ENCODE results near the gene SRD5A2. TPM values are rescaled to one million over a fixed set of nuclear protein-coding genes. Genes with fewer than 3 reads are reported as not detected.

SRD5A2 gene
- total RNA-seq, 2 experiments from 2014 or later: not detected

DNA sequence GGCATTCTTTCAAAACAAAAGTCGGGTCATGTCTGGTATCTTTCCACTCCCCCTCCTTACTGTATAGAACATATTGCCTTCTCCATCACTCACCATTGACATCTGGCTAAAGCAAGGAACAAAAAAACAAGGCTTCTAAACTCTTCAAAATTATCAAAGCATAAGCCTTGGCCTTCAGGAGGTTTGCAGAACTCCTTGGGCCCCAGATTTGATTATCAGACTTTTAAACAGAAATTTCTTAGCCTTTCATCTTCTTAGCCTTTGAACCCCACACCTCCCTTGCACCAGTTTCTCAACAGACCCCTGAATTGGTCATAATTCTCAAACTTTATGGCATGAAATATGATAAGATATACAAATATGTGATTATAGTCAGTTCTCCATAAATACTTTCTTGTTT, 106.4 kb downstream of the SRD5A2 start:
- no peaks in the 10 kb centered on the region for H3K4me1 Mint-ChIP-seq
- H3K27me3 Mint-ChIP-seq: peaks cover 13% of the 10 kb centered on the region
- H3K36me3 Mint-ChIP-seq: no peaks in the 10 kb centered on the region
- POLR2A ChIA-PET: no interaction called here
- ATAC-seq (ENCODE audit: low read depth) (no peak), DNase-seq (no peak)
- H3K9me3 Mint-ChIP-seq: no peaks in the 10 kb centered on the region
- no peak overlapping the region for H3K4me3 Mint-ChIP-seq
- H3K27ac Mint-ChIP-seq: no peak overlapping the region

Other genes starting within 250 kb of the SRD5A2 start
- gene XDH, start 166.2 kb downstream of the SRD5A2 start, total RNA-seq: not detected